AML-193 (cell line): ENCODE data around the gene FZD7.
A peak's percentile ranks its signal among the peaks of the same experiment; 100 is the strongest.

ENCODE experiments used
- DNase-seq, 2 experiments: peaks; one replicate each; lab custom pipeline; 2025; lab: John Stamatoyannopoulos, UW

FZD7 gene

GRCh38 chr2:202014318-202014717, 19.3 kb upstream of the FZD7 start:
- DNase-seq, result no peak

GRCh38 chr2:202014759-202015211, 18.9 kb upstream of the FZD7 start:
- DNase-seq, result no peak

- DNase-seq, result no peak
Measured at GRCh38 chr2:202015471-202015870, 18.2 kb upstream of the FZD7 start.

GRCh38 chr2:202016579-202017227, 17.0 kb upstream of the FZD7 start:
- DNase-seq, result no peak

GRCh38 chr2:202017940-202018339, 15.7 kb upstream of the FZD7 start:
- no peak for DNase-seq

GRCh38 chr2:202018950-202019349, 14.7 kb upstream of the FZD7 start:
- no peak for DNase-seq

GRCh38 chr2:202019689-202020450, 13.8 kb upstream of the FZD7 start:
- DNase-seq, result no peak

GRCh38 chr2:202022755-202023154, 10.9 kb upstream of the FZD7 start:
- DNase-seq, result no peak

GRCh38 chr2:202023198-202023903, 10.3 kb upstream of the FZD7 start:
- DNase-seq, result no peak

- DNase-seq, result no peak
Measured at GRCh38 chr2:202023904-202024266, 9.8 kb upstream of the FZD7 start.

- no peak for DNase-seq
Measured at GRCh38 chr2:202024871-202025270, 8.8 kb upstream of the FZD7 start.

- no peak for DNase-seq
Measured at GRCh38 chr2:202025816-202026215, 7.8 kb upstream of the FZD7 start.

- no peak for DNase-seq
Measured at GRCh38 chr2:202026507-202026906, 7.1 kb upstream of the FZD7 start.

- no peak for DNase-seq
Measured at GRCh38 chr2:202030691-202031090, 3.0 kb upstream of the FZD7 start.

GRCh38 chr2:202031246-202031951, 2.3 kb upstream of the FZD7 start:
- DNase-seq, result no peak

- peak; percentile 21 to 23 for DNase-seq
Measured at GRCh38 chr2:202032846-202033316, 774 bp upstream of the FZD7 start.

- no peak for DNase-seq
Measured at GRCh38 chr2:202034249-202035088, 814 bp downstream of the FZD7 start.

GRCh38 chr2:202035089-202035940, 1.7 kb downstream of the FZD7 start:
- DNase-seq, result no peak

- no peak for DNase-seq
Measured at GRCh38 chr2:202035941-202036372, 2.3 kb downstream of the FZD7 start.

GRCh38 chr2:202036601-202037037, 3.0 kb downstream of the FZD7 start:
- no peak for DNase-seq
